ENCODE results near the gene ATP8B3. TPM values are rescaled to one million over a fixed set of nuclear protein-coding genes. Genes with fewer than 3 reads are reported as not detected.

Gene ATP8B3
- total RNA-seq, 1 experiment from 2014 or later, result 9.6 TPM

- Histone ChIP-seq H3K23ac (ENCODE audit: insufficient read length, low read depth, low read length) (no peak overlapping the region), H2BK120ac (ENCODE audit: low read depth, low read length, poor library complexity, severe bottlenecking) (no peak overlapping the region), H3K23me2 (ENCODE audit: insufficient read length, low read depth, low read length, poor library complexity, severe bottlenecking) (peaks cover 6% of the 10 kb centered on the region), H3K4ac (ENCODE audit: low read depth, low read length) (no peak overlapping the region), H3K9me3 (ENCODE audit: control insufficient read depth, low read depth, low read length) (no peaks in the 10 kb centered on the region), H3K27me3 (ENCODE audit: insufficient read depth, low read length) (no peaks in the 10 kb centered on the region), H3K79me1 (ENCODE audit: insufficient read depth, low read depth, low read length, poor library complexity, severe bottlenecking) (peaks cover 11% of the 10 kb centered on the region), H4K91ac (ENCODE audit: insufficient read length, low read depth, low read length) (no peak overlapping the region), H4K8ac (replicated peaks; ENCODE audit: insufficient read length, low read depth, low read length) (no peak overlapping the region), H3K18ac (ENCODE audit: insufficient read length, low read depth, low read length) (peak overlapping the region; percentile 22), H2BK12ac (ENCODE audit: insufficient read length, low read depth, low read length) (no peak overlapping the region), H3K56ac (ENCODE audit: insufficient read length, low read depth, low read length) (no peak overlapping the region), H3K4me1 (ENCODE audit: insufficient read depth, low read length) (peaks cover 7% of the 10 kb centered on the region; the same call in 1 of the 2 replicates), H2AFZ (ENCODE audit: low read length) (no peak overlapping the region), H2AK5ac (ENCODE audit: insufficient read length, low read length) (no peak overlapping the region), H2BK5ac (ENCODE audit: insufficient read length, low read length) (no peak overlapping the region), H2BK15ac (ENCODE audit: low read depth, low read length) (no peak overlapping the region), H3K27ac (ENCODE audit: insufficient read length, low read depth, low read length) (no peak overlapping the region), H3K9ac (ENCODE audit: extremely low read depth, insufficient read length, low read length) (no peak overlapping the region), H4K5ac (ENCODE audit: insufficient read length, low read depth, low read length) (no peak overlapping the region), H2BK20ac (ENCODE audit: low read depth, low read length, poor library complexity, severe bottlenecking) (no peak overlapping the region), H3K14ac (ENCODE audit: insufficient read depth, low read length) (no peak overlapping the region), H4K20me1 (ENCODE audit: control insufficient read depth, insufficient read depth, insufficient read length) (no peaks in the 10 kb centered on the region), H3T11ph (ENCODE audit: low read length) (no peak overlapping the region), H3K4me2 (ENCODE audit: insufficient read depth, insufficient read length, low read length) (peak overlapping the region; percentile 42), H3K79me2 (ENCODE audit: insufficient read depth, low read length) (peaks cover 16% of the 10 kb centered on the region; the same call in 1 of the 2 replicates)
- peak; percentile 64 for DNase-seq
- H3K9me3 Mint-ChIP-seq, result no peaks in the 10 kb centered on the region
- H3K4me1 Mint-ChIP-seq, result peaks cover 31 to 60% of the 10 kb centered on the region in 2 experiments
- TF ChIP-seq, protein P1, sequence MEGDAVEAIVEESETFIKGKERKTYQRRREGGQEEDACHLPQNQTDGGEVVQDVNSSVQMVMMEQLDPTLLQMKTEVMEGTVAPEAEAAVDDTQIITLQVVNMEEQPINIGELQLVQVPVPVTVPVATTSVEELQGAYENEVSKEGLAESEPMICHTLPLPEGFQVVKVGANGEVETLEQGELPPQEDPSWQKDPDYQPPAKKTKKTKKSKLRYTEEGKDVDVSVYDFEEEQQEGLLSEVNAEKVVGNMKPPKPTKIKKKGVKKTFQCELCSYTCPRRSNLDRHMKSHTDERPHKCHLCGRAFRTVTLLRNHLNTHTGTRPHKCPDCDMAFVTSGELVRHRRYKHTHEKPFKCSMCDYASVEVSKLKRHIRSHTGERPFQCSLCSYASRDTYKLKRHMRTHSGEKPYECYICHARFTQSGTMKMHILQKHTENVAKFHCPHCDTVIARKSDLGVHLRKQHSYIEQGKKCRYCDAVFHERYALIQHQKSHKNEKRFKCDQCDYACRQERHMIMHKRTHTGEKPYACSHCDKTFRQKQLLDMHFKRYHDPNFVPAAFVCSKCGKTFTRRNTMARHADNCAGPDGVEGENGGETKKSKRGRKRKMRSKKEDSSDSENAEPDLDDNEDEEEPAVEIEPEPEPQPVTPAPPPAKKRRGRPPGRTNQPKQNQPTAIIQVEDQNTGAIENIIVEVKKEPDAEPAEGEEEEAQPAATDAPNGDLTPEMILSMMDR (conservative IDR thresholded peaks at IDR 0.05), result no peak
- WGBS (ENCODE audit: extremely low coverage, insufficient read length, low lambda C conversion rate), result no CpG with 5 or more reads among the region's 37 CpGs
- peak overlapping the region; percentile 38 to 76 for H3K4me3 Mint-ChIP-seq
- no peaks in the 10 kb centered on the region for H3K27me3 Mint-ChIP-seq (ENCODE audit: low read depth)
- peaks cover 0 to 10% (median 0%) of the 10 kb centered on the region in 3 experiments; a peak in 2 of 7 replicates for H3K36me3 Mint-ChIP-seq (ENCODE audit: insufficient read depth in 1 of 3, low read depth in 3 of 3)
- peak overlapping the region; percentile 87 to 88 (median 87); a peak in 5 of 7 replicates for H3K27ac Mint-ChIP-seq
These were observed 42.5 kb upstream of the ATP8B3 start for GRCh38 chr19:1854542-1855039.

All from H9 (cell line).